ENCODE measurements around the gene STUM.

STUM gene

DNA sequence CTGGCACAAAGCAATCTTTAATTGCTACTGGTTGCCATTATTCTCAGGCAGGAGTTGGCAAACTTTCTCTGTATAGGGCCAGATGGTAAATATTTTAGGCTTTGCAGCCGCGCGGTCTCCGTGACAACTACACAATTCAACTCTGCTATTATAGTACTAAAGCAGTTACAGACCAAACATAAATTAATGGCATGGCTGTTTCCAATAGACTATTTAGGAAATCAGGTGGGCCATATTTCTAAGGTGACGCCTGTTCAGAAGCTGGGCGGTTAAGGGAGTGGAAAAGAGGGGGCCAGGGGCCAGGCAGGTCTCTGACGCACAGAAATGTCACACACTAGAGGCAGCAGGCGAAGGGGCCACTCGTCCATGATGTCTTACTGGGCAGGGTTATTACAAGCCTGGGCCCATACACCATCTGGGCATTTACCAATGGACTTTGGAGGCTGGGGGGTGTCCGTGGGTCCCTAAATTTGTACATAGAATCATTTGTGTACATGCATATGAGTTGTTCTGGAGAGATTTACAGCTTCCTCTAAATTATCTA, 80.1 kb downstream of the STUM start:
- DNase-seq (ENCODE audit: extremely low read depth, low read depth): no peak
- TF ChIP-seq, protein P1, sequence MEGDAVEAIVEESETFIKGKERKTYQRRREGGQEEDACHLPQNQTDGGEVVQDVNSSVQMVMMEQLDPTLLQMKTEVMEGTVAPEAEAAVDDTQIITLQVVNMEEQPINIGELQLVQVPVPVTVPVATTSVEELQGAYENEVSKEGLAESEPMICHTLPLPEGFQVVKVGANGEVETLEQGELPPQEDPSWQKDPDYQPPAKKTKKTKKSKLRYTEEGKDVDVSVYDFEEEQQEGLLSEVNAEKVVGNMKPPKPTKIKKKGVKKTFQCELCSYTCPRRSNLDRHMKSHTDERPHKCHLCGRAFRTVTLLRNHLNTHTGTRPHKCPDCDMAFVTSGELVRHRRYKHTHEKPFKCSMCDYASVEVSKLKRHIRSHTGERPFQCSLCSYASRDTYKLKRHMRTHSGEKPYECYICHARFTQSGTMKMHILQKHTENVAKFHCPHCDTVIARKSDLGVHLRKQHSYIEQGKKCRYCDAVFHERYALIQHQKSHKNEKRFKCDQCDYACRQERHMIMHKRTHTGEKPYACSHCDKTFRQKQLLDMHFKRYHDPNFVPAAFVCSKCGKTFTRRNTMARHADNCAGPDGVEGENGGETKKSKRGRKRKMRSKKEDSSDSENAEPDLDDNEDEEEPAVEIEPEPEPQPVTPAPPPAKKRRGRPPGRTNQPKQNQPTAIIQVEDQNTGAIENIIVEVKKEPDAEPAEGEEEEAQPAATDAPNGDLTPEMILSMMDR (IDR thresholded peaks at IDR 0.05; ENCODE audit: low read depth, low read length, missing control alignments): no peak
- no peak overlapping the region for H3K4me3 ChIP-seq (replicated peaks; ENCODE audit: low read depth, low read length)

DNA sequence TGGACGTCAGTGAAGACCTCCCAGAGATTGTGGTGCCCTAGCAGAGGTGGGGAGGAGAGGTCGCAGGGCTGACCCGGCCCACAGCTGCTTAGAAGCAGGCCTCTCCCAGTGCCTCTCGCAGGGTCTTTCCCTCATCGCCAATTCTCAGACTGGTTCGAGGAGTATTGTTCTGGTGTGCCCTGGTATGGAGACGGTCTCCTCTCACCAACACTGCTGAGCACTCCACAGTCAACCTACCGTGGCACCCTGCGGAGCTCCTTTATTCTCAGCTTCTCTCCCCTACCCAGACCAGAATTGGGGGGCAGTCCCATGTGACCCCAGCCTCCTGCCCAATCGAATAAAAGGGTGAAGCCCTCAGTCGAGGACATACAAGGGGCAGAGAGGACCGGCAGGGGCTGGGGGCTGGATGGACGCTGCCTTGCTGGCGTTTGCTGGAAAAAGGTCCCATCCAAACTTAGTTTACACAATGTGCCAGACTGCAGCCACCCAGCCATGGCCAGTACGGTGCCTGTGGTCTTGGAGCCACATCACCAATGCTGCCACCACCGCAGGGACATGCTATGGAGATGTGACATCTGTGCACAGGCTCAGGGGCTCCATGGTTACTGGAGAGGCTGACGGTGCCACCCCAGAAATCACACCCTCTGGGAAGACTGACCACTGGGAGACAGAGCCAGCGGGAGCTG, 80.8 kb downstream of the STUM start:
- no peak overlapping the region for H3K4me3 ChIP-seq (replicated peaks; ENCODE audit: low read depth, low read length)
- no peak for DNase-seq (ENCODE audit: extremely low read depth, low read depth)
- TF ChIP-seq, protein P1 (IDR thresholded peaks at IDR 0.05; ENCODE audit: low read depth, low read length, missing control alignments): no peak

DNA sequence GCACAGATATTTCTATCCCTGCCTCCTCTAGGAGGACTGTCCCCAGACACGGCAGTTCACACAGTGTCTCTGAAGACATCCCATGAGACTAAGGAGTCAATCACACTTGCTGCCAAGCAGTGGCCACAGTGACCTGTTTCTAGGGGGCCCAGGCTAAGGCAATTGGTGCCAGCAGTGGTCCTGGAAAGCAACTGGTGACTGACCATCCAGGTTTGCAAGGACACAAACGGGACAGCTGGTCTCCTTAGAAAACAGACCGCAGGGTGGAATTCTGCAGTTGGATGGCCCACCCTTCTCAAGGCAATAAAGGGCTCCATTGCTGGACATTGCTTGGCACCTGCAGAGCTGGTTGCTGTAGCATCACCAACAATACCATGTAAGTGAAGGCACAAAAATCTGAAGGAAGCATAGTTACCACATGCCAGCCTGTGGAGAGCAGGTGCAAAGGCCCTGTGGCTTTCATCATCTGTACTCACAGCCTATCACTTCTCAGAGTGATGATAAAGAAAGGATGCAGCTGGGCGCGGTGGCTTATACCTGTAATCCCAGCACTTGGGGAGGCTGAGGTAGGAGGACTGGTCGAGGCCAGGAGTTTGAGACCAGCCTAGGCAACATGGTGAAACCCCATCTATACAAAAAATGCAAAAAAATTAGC, 81.5 kb downstream of the STUM start:
- TF ChIP-seq, protein P1 (IDR thresholded peaks at IDR 0.05; ENCODE audit: low read depth, low read length, missing control alignments): no peak
- no peak for DNase-seq (ENCODE audit: extremely low read depth, low read depth)
- no peak overlapping the region for H3K4me3 ChIP-seq (replicated peaks; ENCODE audit: low read depth, low read length)

DNA sequence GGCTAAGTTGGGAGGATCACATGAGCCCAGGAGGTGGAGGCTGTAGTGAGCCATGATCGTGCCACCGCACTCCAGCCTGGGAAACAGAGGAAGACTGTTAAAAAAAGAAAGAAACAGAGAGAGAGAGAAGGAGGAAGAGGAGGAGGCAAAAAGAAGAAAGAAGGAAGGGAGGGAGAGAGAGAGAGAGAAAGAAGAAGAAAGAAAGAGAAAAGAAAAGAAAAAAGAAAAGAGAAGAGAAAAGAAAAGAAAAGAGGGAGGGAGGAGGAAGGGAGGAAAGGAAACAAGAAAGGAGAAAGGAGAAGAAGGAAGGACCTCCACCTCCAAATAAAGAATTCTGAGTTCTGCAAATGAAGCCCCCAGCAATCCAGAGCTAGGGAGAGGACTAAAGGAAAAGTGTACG, 82.0 kb downstream of the STUM start:
- DNase-seq (ENCODE audit: extremely low read depth, low read depth): no peak
- TF ChIP-seq, protein P1 (IDR thresholded peaks at IDR 0.05; ENCODE audit: low read depth, low read length, missing control alignments): no peak

DNA sequence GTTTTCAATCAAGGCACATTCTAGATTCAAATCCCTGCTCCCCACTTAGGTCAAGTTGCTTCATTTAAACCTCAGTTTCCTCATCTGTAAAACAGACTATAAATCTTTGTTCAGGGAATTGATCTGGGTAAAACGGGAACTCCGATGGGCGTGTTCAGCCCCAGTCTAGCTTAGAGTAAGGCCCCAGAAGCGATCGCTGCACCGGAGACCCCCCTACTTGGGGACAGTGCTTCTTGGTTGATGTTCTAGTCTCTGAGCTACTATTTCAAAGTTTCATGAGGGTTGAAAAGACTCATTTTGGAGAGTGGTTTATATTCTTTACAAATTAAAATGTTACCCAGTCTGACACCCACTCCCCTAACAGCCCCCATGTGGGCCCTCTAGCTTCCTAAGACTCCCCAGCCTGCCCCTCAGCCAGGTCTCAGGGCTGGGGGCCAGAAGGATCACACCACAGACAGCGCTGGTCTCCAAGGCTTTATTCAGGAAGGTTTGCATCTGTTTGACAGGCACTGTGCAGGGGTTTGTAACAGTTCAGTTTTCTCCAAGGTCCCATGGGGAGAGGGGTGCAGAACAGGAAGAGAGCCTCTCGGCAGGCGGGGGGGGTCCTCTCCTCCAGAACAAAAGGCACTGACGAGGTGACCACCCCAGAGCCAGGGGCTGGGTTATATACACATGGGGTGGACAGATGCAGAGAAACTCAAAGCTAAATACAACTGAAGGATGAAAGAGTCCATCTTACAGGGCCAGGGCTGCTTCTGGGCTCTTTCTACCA, 82.9 kb downstream of the STUM start:
- TF ChIP-seq, protein P1 (IDR thresholded peaks at IDR 0.05; ENCODE audit: low read depth, low read length, missing control alignments): no peak
- no peak overlapping the region for H3K4me3 ChIP-seq (replicated peaks; ENCODE audit: low read depth, low read length)
- DNase-seq (ENCODE audit: extremely low read depth, low read depth): no peak

More for the DNA sequence above, 82.0 kb downstream of the STUM start:
- H3K4me3 ChIP-seq (replicated peaks; ENCODE audit: low read depth, low read length): no peak overlapping the region

DNA sequence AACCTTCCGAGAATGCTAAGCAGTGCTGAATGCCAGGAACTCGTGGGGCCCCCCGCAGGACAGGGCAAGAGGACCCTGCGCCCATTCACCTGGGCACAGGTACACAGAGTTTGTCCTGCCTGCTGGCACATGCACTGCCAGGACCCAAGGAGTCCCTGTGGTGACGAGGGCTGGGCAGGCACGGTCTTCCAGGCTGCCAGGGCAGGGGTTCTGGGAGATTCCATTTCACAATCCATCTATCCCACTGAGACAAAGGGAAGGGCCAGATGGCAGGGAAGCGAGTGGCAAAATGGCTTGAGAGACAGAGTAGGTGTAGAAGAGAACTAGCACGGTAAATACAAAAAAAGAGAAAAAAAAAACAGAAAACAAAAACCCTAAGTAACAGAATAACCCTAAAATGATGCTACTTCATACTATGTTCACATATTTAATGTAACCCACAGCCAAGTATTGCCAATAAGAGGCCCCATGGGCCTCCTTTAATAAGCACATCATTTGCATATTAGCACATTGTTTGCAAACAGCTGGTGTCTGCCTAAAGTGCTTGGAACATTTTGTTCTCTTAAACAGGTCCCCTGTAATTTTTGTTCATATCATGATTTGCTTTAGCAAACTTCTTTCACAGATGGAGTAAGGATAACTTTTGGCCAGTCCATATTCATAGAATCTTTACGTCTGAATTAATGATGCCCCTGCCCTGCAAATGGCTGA, 83.8 kb downstream of the STUM start:
- no peak for DNase-seq (ENCODE audit: extremely low read depth, low read depth)
- TF ChIP-seq, protein P1 (IDR thresholded peaks at IDR 0.05; ENCODE audit: low read depth, low read length, missing control alignments): no peak
- H3K4me3 ChIP-seq (replicated peaks; ENCODE audit: low read depth, low read length): no peak overlapping the region

Data from HFF-Myc (cell line).